SKM-1 (cell line): ENCODE results near the gene LIX1.
"Not testable (repeated sequence)": the region's sequence is repeated elsewhere in the genome, so short reads cannot be mapped to it uniquely, and the experiment has no call there.

Experiments
- DNase-seq: peaks from one replicate; lab custom pipeline; 2025; ENCODE audit not compliant: unreplicated experiment; lab: John Stamatoyannopoulos, UW

Gene LIX1

GRCh38 chr5:97141539-97141938 is 872 bp downstream of the LIX1 start:
- DNase-seq: no peak

DNA sequence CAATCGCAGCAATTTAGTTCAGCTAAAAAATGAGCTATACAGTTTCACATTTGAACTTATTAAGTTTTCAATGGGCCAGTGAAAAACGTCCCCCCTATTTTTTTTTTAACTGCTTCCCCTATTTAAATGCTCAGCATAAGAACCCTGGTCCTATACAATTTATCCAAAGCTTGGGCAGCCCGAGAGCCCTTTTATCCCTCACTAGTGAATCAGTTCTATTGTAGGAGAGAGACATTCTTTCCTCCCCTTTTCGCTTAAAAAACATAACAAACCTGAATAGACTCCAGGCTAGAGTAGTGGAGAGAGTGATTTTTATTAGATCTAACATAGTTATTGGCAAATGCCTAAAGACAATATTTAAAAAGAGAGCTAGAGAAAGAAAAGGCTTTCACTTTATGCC is 1.4 kb downstream of the LIX1 start:
- no peak for DNase-seq

DNA sequence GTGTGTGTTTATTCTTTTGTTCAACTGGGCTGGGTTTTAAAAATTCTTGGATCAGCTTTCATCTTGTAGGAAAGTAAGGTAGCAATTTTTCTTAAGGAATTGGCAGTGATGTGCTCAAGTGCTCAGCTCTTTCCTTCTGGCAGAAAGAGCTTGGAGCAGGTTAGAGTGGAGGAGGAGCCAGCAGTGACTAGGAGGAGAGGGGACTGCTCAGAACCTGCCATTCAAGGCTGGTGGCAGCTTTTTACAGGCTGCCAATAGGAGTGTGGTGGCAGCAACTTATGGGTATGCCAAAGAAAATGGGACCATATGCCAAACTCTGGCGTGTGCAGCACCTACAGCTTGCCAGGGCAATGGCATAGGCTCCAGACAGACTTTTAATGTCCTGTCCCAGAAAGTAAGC is 2.2 kb downstream of the LIX1 start:
- DNase-seq: not testable (repeated sequence)

- no peak for DNase-seq
Measured at GRCh38 chr5:97136475-97136874, 5.9 kb downstream of the LIX1 start.

DNA sequence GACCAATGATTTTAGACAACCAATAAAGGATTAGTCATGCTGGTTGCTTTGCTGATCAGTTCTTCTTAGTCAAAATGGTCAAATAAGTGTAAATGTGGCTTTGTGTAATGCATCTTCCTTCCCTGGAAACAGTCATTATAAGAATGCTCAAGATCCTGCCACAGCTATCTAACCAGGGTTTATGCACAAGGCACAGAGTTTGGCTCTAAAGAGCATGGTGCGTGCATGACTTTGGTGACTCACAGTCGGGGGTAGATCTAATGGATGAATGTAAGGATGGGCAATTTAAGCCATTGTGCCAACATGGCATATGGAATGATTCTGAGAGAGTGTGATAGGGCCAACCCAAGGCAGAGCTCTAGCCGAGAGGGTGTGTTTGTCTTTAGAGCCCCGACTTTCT is 6.5 kb downstream of the LIX1 start:
- no peak for DNase-seq

DNA sequence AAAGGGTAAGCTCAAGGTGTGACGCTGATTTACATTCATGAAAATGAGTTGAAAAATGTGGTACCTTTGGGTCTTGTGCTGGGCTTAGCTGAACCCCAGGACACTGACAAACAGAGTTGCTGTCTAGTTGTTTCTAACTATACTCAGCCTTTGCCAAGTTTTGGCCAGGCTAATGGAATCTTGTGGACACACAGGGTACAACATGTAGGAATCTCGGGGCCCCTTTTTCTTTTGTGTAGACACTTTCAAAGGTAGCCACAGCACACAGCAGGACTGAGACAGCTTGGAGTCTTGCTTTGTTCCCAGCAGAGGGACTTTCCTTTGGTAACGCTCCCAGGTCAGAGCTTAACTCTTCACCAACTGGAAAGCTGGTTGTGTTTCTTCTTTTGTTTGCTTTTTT is 7.8 kb downstream of the LIX1 start:
- no peak for DNase-seq

DNA sequence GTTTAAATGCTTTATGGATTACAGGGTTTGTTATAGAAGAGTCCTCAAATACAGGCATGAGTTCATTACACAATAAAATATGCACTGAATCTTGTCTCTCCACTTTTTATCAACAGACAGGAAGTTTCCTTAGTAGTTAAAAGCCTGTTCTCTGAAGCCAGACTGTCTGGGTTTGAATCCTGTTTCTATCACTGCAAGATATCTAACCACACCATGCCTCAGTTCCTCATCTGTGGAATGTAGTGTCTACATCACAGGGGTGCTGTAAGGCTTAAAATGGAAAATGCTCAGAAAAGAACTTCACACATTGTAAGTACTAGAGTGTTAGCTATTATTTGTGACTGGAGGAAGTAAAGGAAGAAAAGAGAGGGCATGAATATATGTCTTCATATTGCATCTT is 9.3 kb downstream of the LIX1 start:
- DNase-seq: no peak

- no peak for DNase-seq
Measured at GRCh38 chr5:97131921-97132320, 10.5 kb downstream of the LIX1 start.

GRCh38 chr5:97131139-97131710 is 11.2 kb downstream of the LIX1 start:
- DNase-seq: no peak

- DNase-seq: no peak
Measured at GRCh38 chr5:97127727-97128126, 14.7 kb downstream of the LIX1 start.

GRCh38 chr5:97125125-97125683 is 17.2 kb downstream of the LIX1 start:
- no peak for DNase-seq

GRCh38 chr5:97124335-97124734 is 18.1 kb downstream of the LIX1 start:
- no peak for DNase-seq

DNA sequence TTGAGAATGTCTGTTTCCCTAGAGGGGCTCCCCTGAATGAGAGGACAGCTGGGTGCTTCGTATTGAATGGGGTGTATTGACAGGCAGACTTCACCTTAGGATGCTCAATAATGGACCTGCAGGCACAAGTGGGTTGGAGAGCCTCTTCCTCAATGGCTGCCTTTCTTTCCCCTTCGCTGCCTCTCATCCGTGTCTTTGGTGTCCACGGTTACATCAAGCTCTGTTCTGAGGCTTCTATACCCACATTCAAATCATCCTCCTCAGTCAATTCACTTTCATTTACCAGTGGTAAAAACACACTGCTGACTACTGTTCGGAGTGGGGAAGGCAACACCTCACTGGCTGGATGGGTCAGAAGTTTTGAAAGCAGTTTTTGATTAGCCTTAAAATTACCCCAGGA is 20.6 kb downstream of the LIX1 start:
- DNase-seq: no peak

GRCh38 chr5:97120195-97120594 is 22.2 kb downstream of the LIX1 start:
- no peak for DNase-seq

- DNase-seq: no peak
Measured at GRCh38 chr5:97119007-97119390, 23.4 kb downstream of the LIX1 start.

GRCh38 chr5:97118261-97119006 is 24.0 kb downstream of the LIX1 start:
- DNase-seq: no peak

DNA sequence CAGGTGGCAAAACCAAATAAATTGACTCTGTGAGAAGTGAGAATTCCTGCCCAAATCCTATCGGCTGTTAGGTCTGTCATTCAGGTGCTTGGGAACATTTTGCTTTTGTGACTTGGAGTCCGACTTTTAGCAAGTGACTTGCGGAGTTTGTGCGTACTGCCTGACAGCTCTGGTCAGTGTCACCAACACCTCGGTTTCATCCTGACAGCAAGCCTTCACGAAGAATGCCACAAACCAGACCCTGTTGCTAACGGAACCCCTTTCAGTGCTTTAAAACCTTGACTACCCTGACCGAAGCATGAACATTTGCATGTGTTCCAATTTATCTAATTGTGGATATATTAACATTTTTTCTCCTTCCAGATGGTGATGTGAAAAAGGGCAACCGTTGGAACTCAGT is 26.5 kb downstream of the LIX1 start:
- DNase-seq: no peak

DNA sequence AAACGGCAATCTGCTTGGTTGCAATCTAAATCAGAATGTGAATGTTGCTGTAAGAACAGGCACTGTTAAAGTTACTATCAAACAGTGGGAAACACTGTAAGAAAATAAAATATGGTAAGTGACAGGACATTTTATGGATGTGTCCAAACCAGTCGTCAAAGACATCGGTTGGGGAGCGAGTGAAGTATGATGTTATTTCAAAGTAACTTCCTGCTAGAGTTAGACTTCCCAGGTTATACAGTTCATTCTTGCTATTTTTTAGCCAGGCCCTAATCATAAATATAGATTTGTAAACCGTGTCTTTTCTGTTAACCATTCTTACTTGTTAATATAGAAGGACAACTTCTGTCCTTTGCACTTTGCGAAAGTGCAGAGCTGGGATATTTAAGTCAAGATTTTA is 30.2 kb downstream of the LIX1 start:
- DNase-seq: no peak

- no peak for DNase-seq
Measured at GRCh38 chr5:97111616-97112015, 30.8 kb downstream of the LIX1 start.

DNA sequence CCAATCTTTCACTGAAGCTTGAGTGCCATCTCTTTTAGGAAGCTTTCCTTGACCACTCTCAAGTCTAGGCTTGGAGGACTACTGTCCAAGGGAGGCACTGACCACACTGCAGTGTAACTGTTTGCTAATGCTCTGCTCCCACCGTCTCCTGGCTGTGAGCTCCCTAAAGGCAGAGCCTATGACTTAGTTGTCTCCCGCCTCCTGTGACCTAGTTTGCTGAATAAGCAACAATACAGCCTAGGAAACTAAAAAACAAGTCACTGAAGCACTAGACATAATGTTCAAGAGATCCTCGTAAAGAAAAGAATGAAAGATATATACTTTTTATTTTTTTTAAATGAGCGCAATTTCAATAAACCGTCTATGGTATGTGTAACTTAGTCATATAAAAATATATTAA is 31.4 kb downstream of the LIX1 start:
- DNase-seq: no peak

DNA sequence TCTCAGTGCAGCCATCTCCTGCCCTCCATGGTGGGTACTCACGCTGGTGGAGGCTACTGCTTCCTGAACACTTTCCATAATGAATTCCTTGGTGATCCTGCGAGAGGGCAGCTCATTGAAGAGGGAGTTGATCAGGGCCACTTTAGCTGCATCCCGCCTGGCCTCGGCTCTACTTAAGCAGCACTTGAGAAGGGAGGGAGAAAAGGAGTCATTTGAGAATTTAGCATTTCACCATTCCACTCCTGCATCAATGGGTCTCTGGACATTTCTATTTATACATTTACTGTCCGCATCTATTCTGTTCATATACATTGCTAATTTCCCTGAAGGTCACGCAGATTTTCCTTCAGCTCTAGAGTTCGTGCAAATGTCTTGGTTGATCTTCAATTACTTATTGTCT is 35.1 kb downstream of the LIX1 start:
- DNase-seq: no peak

GRCh38 chr5:97106216-97106581 is 36.2 kb downstream of the LIX1 start:
- no peak for DNase-seq
